CD14-positive monocyte (primary cell): ENCODE measurements around the gene C6orf52. TPM values are rescaled to one million over a fixed set of nuclear protein-coding genes. Genes with fewer than 3 reads are reported as not detected.
"Not testable (repeated sequence)": the region's sequence is repeated elsewhere in the genome, so short reads cannot be mapped to it uniquely, and the experiment has no call there.

Experiments used
- DNase-seq, 3 donors: peaks; one replicate each; pipeline ENCODE4 v3.0.0-alpha.2; 2011 to 2022
- H2AFZ ChIP-seq: 2 replicates; pipeline ENCODE4 v1.6.0; 2012; ENCODE audit warnings: mild to moderate bottlenecking, low read depth, low read length, inconsistent platforms; ENCODE audit not compliant: insufficient read depth, poor library complexity, severe bottlenecking
- H3K27ac ChIP-seq, 2 donors: 1 replicate in 1 of 2; 2 replicates in 1 of 2; pipeline ENCODE4 v1.5.1; 2012 to 2013; ENCODE audit warnings: low read length in 2 of 2, control low read depth in 1 of 2, inconsistent platforms in 1 of 2, low read depth in 1 of 2, mild to moderate bottlenecking in 1 of 2
- H3K27me3 ChIP-seq, 2 donors: one replicate each; pipeline versions ENCODE4 v1.6.0 to v1.6.1; 2011 to 2013; ENCODE audit warnings: low read length in 2 of 2; ENCODE audit not compliant: control insufficient read depth in 2 of 2, insufficient read depth in 2 of 2
- H3K36me3 ChIP-seq, 2 donors: replicated peaks in 1 of 2; 1 replicate in 1 of 2; 2 replicates in 1 of 2; pipeline versions ENCODE4 v1.5.1 to v1.6.1; 2012 to 2013; ENCODE audit warnings: low read length in 2 of 2, control low read depth in 1 of 2, inconsistent platforms in 1 of 2, mild to moderate bottlenecking in 1 of 2; ENCODE audit not compliant: insufficient read depth in 2 of 2, control insufficient read depth in 1 of 2
- H3K4me1 ChIP-seq, 2 donors: 1 replicate in 1 of 2; 2 replicates in 1 of 2; pipeline versions ENCODE4 v1.5.1 to v1.6.1; 2012 to 2013; ENCODE audit warnings: low read length in 2 of 2, control low read depth in 1 of 2, inconsistent platforms in 1 of 2, mild to moderate bottlenecking in 1 of 2, moderate library complexity in 1 of 2; ENCODE audit not compliant: insufficient read depth in 2 of 2, control insufficient read depth in 1 of 2
- H3K4me2 ChIP-seq: replicated peaks from 2 replicates; pipeline ENCODE3; 2012; ENCODE audit warnings: low read length, moderate library complexity, mild to moderate bottlenecking; ENCODE audit not compliant: poor library complexity, severe bottlenecking; ENCODE audit errors: extremely low read depth
- H3K4me3 ChIP-seq, 3 experiments: fragments of 200-600 bp in 1 of 3; sonication (generic) in 1 of 3; replicated peaks in 1 of 3; 1 replicate in 2 of 3; 2 replicates in 1 of 3; pipeline ENCODE4 v1.5.1; 2011 to 2013; ENCODE audit warnings: low read length in 3 of 3, mild to moderate bottlenecking in 3 of 3, control low read depth in 2 of 3, low read depth in 2 of 3, inconsistent platforms in 1 of 3, moderate library complexity in 1 of 3
- H3K79me2 ChIP-seq: 2 replicates; pipeline ENCODE4 v1.6.0; 2012; ENCODE audit warnings: mild to moderate bottlenecking, control low read depth, inconsistent platforms, low read length, moderate library complexity; ENCODE audit not compliant: insufficient read depth
- H3K9ac ChIP-seq: 2 replicates; pipeline ENCODE4 v1.6.0; 2017; ENCODE audit warnings: low read length, mild to moderate bottlenecking; ENCODE audit not compliant: insufficient read depth, poor library complexity, severe bottlenecking
- H3K9me3 ChIP-seq, 2 donors: replicated peaks in 1 of 2; 1 replicate in 1 of 2; 2 replicates in 1 of 2; pipeline versions ENCODE4 v1.5.1 to v1.6.1; 2012 to 2013; ENCODE audit warnings: low read length in 2 of 2, control low read depth in 1 of 2; ENCODE audit not compliant: control insufficient read depth in 1 of 2, insufficient read depth in 1 of 2
- H4K20me1 ChIP-seq: 2 replicates; pipeline ENCODE4 v1.6.0; 2012; ENCODE audit warnings: mild to moderate bottlenecking, low read length, control low read depth, moderate library complexity; ENCODE audit not compliant: insufficient read depth
- H3K27ac Mint-ChIP-seq, 7 donors: one replicate each; pipeline ENCODE4 v1.8.0; 2020; ENCODE audit warnings: mild to moderate bottlenecking in 7 of 7, mixed read lengths in 7 of 7, moderate library complexity in 6 of 7, inconsistent platforms in 2 of 7
- H3K27me3 Mint-ChIP-seq, 3 donors: one replicate each; pipeline ENCODE4 v1.8.0; 2021 to 2022; ENCODE audit warnings: low read depth in 3 of 3, mild to moderate bottlenecking in 3 of 3, mixed read lengths in 3 of 3, moderate library complexity in 3 of 3, inconsistent platforms in 1 of 3
- H3K36me3 Mint-ChIP-seq, 2 donors: one replicate each; pipeline ENCODE4 v1.8.0; 2020; ENCODE audit warnings: mixed read lengths in 2 of 2, inconsistent platforms in 1 of 2, mild to moderate bottlenecking in 1 of 2
- H3K4me1 Mint-ChIP-seq: one replicate; pipeline ENCODE4 v1.8.0; 2020; ENCODE audit warnings: mild to moderate bottlenecking, mixed read lengths
- H3K4me3 Mint-ChIP-seq, 2 donors: one replicate each; pipeline ENCODE4 v1.8.0; 2020; ENCODE audit warnings: mild to moderate bottlenecking in 2 of 2, mixed read lengths in 2 of 2, moderate library complexity in 1 of 2
- H3K9me3 Mint-ChIP-seq, 7 donors: one replicate each; pipeline ENCODE4 v1.8.0; 2020 to 2022; ENCODE audit warnings: mixed read lengths in 7 of 7, mild to moderate bottlenecking in 6 of 7, moderate library complexity in 6 of 7, inconsistent platforms in 2 of 7
- WGBS: methylation state at CpG from one replicate; pipeline ENCODE4 v1.1.5; 2013; ENCODE audit warnings: missing lambda C conversion rate; ENCODE audit not compliant: insufficient coverage; 5-methylcytosine and 5-hydroxymethylcytosine counted together
- intact Hi-C, 2 donors: fragments of 100-400 bp; cut with micrococcal nuclease; formaldehyde crosslinking; loops; one replicate each; pipeline versions ENCODE4 v1.15.0 to v1.15.1; 2023
- polyA plus RNA-seq, 3 donors: library from polyadenylated mRNA; depleted of rRNA in 1 of 3; unstranded in 2 of 3; stranded (reverse) in 1 of 3; fragments of 300-500 nt in 2 of 3; fragments of >200 nt in 1 of 3; fragmentation: Illumina TruSeq in 2 of 3; gene quantifications; 1 replicate in 2 of 3; 2 replicates in 1 of 3; pipeline ENCODE4 v1.2.3, GENCODE V29; 2012 to 2021
- TF ChIP-seq, protein P1 (sequence below): fragments of 200-600 bp; IDR thresholded peaks from one replicate; pipeline ENCODE4 v1.8.0; 2022; ENCODE audit warnings: antibody characterized with exemption, mild to moderate bottlenecking

The C6orf52 gene
- polyA plus RNA-seq, 3 donors, result 0.52 to 1.9 TPM; not detected in 1

GRCh38 chr6:10743515-10743914, 49.1 kb upstream of the C6orf52 start:
- no CpG with 5 or more reads among the region's 6 CpGs for whole genome bisulfite sequencing
- Histone ChIP-seq H3K4me2 (no peak overlapping the region), H3K27me3 (no peaks in the 10 kb centered on the region), H3K9me3 (peaks cover 0 to 2% of the 10 kb centered on the region in 2 donors), H3K36me3 (no peaks in the 10 kb centered on the region), H2AFZ (no peak overlapping the region), H3K79me2 (peaks cover 9% of the 10 kb centered on the region), H4K20me1 (no peaks in the 10 kb centered on the region), H3K4me1 (peaks cover 14 to 16% of the 10 kb centered on the region in 2 donors), H3K4me3 (no peak overlapping the region), H3K27ac (no peak overlapping the region), H3K9ac (no peak overlapping the region)
- H3K27ac Mint-ChIP-seq, result no peak overlapping the region
- peaks cover 0 to 6% (median 4%) of the 10 kb centered on the region in 7 donors for H3K9me3 Mint-ChIP-seq
- H3K36me3 Mint-ChIP-seq, result peaks cover 0 to 19% of the 10 kb centered on the region in 2 donors
- peaks cover 13% of the 10 kb centered on the region for H3K4me1 Mint-ChIP-seq
- no peak for DNase-seq
- no peak overlapping the region for H3K4me3 Mint-ChIP-seq
- TF ChIP-seq, protein P1, sequence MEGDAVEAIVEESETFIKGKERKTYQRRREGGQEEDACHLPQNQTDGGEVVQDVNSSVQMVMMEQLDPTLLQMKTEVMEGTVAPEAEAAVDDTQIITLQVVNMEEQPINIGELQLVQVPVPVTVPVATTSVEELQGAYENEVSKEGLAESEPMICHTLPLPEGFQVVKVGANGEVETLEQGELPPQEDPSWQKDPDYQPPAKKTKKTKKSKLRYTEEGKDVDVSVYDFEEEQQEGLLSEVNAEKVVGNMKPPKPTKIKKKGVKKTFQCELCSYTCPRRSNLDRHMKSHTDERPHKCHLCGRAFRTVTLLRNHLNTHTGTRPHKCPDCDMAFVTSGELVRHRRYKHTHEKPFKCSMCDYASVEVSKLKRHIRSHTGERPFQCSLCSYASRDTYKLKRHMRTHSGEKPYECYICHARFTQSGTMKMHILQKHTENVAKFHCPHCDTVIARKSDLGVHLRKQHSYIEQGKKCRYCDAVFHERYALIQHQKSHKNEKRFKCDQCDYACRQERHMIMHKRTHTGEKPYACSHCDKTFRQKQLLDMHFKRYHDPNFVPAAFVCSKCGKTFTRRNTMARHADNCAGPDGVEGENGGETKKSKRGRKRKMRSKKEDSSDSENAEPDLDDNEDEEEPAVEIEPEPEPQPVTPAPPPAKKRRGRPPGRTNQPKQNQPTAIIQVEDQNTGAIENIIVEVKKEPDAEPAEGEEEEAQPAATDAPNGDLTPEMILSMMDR, result no peak
- intact Hi-C loops, result no loop called here
- H3K27me3 Mint-ChIP-seq, result peaks cover 0 to 3% (median 2%) of the 10 kb centered on the region in 3 donors

DNA sequence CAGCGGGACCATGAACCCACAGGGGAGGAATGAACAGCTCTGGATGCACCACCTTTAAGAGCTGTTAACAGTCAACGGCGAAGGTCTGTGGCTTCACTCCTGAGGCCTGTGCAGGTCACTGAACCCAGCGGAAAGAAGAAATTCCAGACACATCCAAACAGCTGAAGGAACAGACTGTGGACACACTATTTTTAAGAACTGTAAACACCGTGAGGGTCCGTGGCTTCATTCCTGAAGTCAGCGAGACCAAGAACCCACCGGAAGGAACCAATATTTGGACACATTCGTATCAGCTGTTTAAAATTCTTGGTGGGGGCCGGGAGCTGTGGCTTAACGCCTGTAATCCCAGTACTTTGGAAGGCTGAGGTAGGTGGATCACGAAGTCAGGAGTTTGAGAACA, 47.8 kb upstream of the C6orf52 start:
- Mint-ChIP-seq H3K4me3 (no peak overlapping the region), H3K27ac (no peak overlapping the region)

DNA sequence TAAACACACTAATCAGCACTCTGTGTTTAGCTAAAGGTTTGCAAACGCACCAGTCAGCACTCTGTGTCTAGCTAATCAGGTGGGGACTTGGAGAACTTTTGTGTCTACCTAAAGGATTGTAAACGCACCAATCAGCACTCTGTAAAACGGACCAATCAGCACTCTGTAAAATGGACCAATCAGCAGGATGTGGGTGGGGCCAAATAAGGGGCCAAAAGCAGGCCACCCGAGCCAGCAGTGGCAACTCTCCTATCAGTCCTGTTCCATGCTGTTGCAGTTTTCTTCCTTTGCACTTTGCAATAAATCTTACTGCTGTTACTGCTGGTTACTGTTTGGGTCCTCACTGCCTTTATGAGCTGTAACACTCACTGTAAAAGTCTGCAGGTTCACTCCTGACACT, 47.2 kb upstream of the C6orf52 start:
- H3K27me3 Mint-ChIP-seq, H3K9me3 ChIP-seq, H3K27ac Mint-ChIP-seq, H3K9me3 Mint-ChIP-seq, H3K4me1 Mint-ChIP-seq, H3K9ac ChIP-seq, H3K4me1 ChIP-seq, H3K27me3 ChIP-seq, H2AFZ ChIP-seq, H3K4me3 ChIP-seq, H3K4me3 Mint-ChIP-seq, H3K4me2 ChIP-seq, H3K79me2 ChIP-seq, H3K36me3 ChIP-seq, H4K20me1 ChIP-seq, intact Hi-C loops, DNase-seq, H3K27ac ChIP-seq: not testable (repeated sequence)
- 80% methylated on average over 3 of the region's 4 CpGs for WGBS
- peaks cover 0 to 19% of the 10 kb centered on the region in 2 donors for H3K36me3 Mint-ChIP-seq

More for the DNA sequence above, 47.8 kb upstream of the C6orf52 start:
- Histone ChIP-seq H3K9ac (no peak overlapping the region), H3K27ac (no peak overlapping the region), H2AFZ (no peak overlapping the region), H3K27me3 (no peaks in the 10 kb centered on the region), H3K4me3 (no peak overlapping the region), H3K36me3 (no peaks in the 10 kb centered on the region), H3K79me2 (no peaks in the 10 kb centered on the region), H3K4me2 (no peak overlapping the region), H4K20me1 (no peaks in the 10 kb centered on the region), H3K4me1 (peaks cover 7% of the 10 kb centered on the region in 2 donors), H3K9me3 (peaks cover 0 to 2% of the 10 kb centered on the region in 2 donors)
- no peak for DNase-seq
- peaks cover 6% of the 10 kb centered on the region for H3K4me1 Mint-ChIP-seq
- intact Hi-C loops, result no loop called here
- TF ChIP-seq, protein P1, result no peak
- H3K36me3 Mint-ChIP-seq, result peaks cover 0 to 19% of the 10 kb centered on the region in 2 donors
- peaks cover 0 to 6% (median 4%) of the 10 kb centered on the region in 7 donors for H3K9me3 Mint-ChIP-seq
- peaks cover 0 to 2% (median 1%) of the 10 kb centered on the region in 3 donors for H3K27me3 Mint-ChIP-seq
- 100% methylated on average over 10 of the region's 12 CpGs for WGBS
